K562 (cell line): Measurements from ENCODE around the gene HSPA2. TPM values are rescaled to one million over a fixed set of nuclear protein-coding genes. Genes with fewer than 3 reads are reported as not detected.

Source experiments
- ATAC-seq: fragments of 200-7000 bp; cut with Tn5 transposase; 3 replicates; pipeline ENCODE4 v1.9.1; 2020; ENCODE audit warnings: moderate library complexity
- BruUV-seq: library from RNA; stranded (reverse); fragments of 400-500 nt; replicated peaks from 2 replicates; lab custom pipeline; 2021; lab: Mats Ljungman, UMichigan
- CTCF ChIA-PET: fragments of 300-600 bp; formaldehyde crosslinking; extraction: SDS; loops from one replicate; lab custom pipeline; 2021; ENCODE audit warnings: low intra/inter-chr PET ratio; lab: Yijun Ruan, JAX
- POLR2A ChIA-PET: fragments of 300-600, 350-650 bp; sonication (Branson Sonifier 250); formaldehyde crosslinking; extraction: SDS; loops from one replicate; lab custom pipeline; 2021; ENCODE audit warnings: antibody characterized with exemption, inconsistent platforms; lab: Yijun Ruan, JAX
- DNase-seq, 4 experiments: peaks; one replicate each; pipeline versions ENCODE4 v3.0.0 to v3.0.0-alpha.2; 2011 to 2018; ENCODE audit warnings: low spot score in 3 of 4, mixed read lengths in 3 of 4; ENCODE audit errors: extremely low read depth in 1 of 4
- FAIRE-seq: peaks from 2 replicates; lab custom pipeline; 2011; peaks lifted over from hg19 to GRCh38; lab: Jason Lieb, UNC
- H2AFZ ChIP-seq: 2 replicates; pipeline ENCODE4 v1.6.0; 2011; ENCODE audit warnings: low read depth, low read length, control low read depth, inconsistent platforms
- H3K27ac ChIP-seq: fragments of 200-600 bp; 3 replicates; pipeline ENCODE4 v1.8.0; 2011; ENCODE audit warnings: low read depth, mild to moderate bottlenecking, control low read depth, inconsistent platforms, low read length, moderate library complexity, mixed read lengths; ENCODE audit errors: extremely low read depth
- H3K27me3 ChIP-seq, 2 experiments: fragments of 300-600 bp in 1 of 2; 2 replicates in 1 of 2; 3 replicates in 1 of 2; pipeline versions ENCODE4 v1.6.0 to v1.8.0; 2011; ENCODE audit warnings: inconsistent platforms in 2 of 2, low read length in 2 of 2, mild to moderate bottlenecking in 1 of 2, mixed read lengths in 1 of 2, moderate library complexity in 1 of 2; ENCODE audit not compliant: control insufficient read depth in 2 of 2, insufficient read depth in 2 of 2
- H3K36me3 ChIP-seq: fragments of 300-600 bp; 3 replicates; pipeline ENCODE4 v1.8.0; 2011; ENCODE audit warnings: mild to moderate bottlenecking, low read length, inconsistent platforms; ENCODE audit not compliant: control insufficient read depth, insufficient read depth
- H3K4me1 ChIP-seq, 2 experiments: fragments of 200-600 bp in 1 of 2; replicated peaks in 1 of 2; 2 replicates in 1 of 2; 3 replicates in 1 of 2; pipeline versions ENCODE4 v1.5.1 to v1.8.0; 2011; ENCODE audit warnings: inconsistent platforms in 2 of 2, low read length in 2 of 2, mild to moderate bottlenecking in 1 of 2, mixed read lengths in 1 of 2, moderate library complexity in 1 of 2; ENCODE audit not compliant: control insufficient read depth in 2 of 2, insufficient read depth in 2 of 2
- H3K4me2 ChIP-seq: 2 replicates; pipeline ENCODE4 v1.6.1; 2011; ENCODE audit warnings: low read length, control low read depth, inconsistent platforms, mixed read lengths; ENCODE audit not compliant: insufficient read depth
- H3K4me3 ChIP-seq: fragments of 200-600 bp; sonication (generic), shearing (Covaris generic); 2 replicates; pipeline ENCODE4 v1.5.1; 2016; ENCODE audit warnings: control low read depth, inconsistent platforms
- H3K79me2 ChIP-seq: fragments of 200-600 bp; 3 replicates; pipeline ENCODE4 v1.8.0; 2011; ENCODE audit warnings: low read length, inconsistent platforms; ENCODE audit not compliant: control insufficient read depth, insufficient read depth
- H3K9ac ChIP-seq, 2 experiments: 2 replicates each; pipeline versions ENCODE4 v1.6.0 to v1.6.1; 2011; ENCODE audit warnings: low read depth in 2 of 2, low read length in 2 of 2, control low read depth in 1 of 2, inconsistent platforms in 1 of 2, mild to moderate bottlenecking in 1 of 2, mixed read lengths in 1 of 2; ENCODE audit not compliant: insufficient read depth in 1 of 2
- H3K9me1 ChIP-seq: one replicate; pipeline ENCODE4 v1.6.0; 2011; ENCODE audit warnings: inconsistent platforms, mild to moderate bottlenecking, low read length, moderate library complexity; ENCODE audit not compliant: control insufficient read depth, insufficient read depth
- H3K9me3 ChIP-seq: replicated peaks from 2 replicates; pipeline ENCODE4 v1.5.1; 2011; ENCODE audit warnings: low read depth, low read length, inconsistent platforms; ENCODE audit not compliant: control insufficient read depth, insufficient read depth
- H4K20me1 ChIP-seq: replicated peaks from 2 replicates; pipeline ENCODE4 v1.6.1; 2011; ENCODE audit warnings: low read length, inconsistent platforms, mixed read lengths; ENCODE audit not compliant: control insufficient read depth, insufficient read depth
- CCNT2 ChIP-seq: IDR thresholded peaks from 2 replicates; pipeline ENCODE4 v1.6.1; 2011; ENCODE audit warnings: borderline replicate concordance, low read depth, mild to moderate bottlenecking, moderate library complexity, mixed read lengths, low read length; ENCODE audit not compliant: insufficient read length; ENCODE audit errors: extremely low read depth
- CSDE1 ChIP-seq, 2 experiments: fragments of 450-650 bp; IDR thresholded peaks; 2 replicates each; pipeline ENCODE4 v1.6.1; 2016; ENCODE audit warnings: mild to moderate bottlenecking in 1 of 2
- KAT2B ChIP-seq: IDR thresholded peaks from one replicate; pipeline ENCODE4 v1.6.1; 2012; ENCODE audit warnings: low read depth, mild to moderate bottlenecking, control low read depth, inconsistent platforms, low read length, moderate library complexity
- KLF1 ChIP-seq: fragments of 450-650 bp; IDR thresholded peaks from 2 replicates; pipeline ENCODE4 v1.6.1; 2016; ENCODE audit warnings: missing genetic modification characterization, missing compliant biosample characterization
- MBD2 ChIP-seq: sonication (generic); IDR thresholded peaks from 2 replicates; pipeline ENCODE4 v1.6.1; 2016; ENCODE audit warnings: low read depth, borderline replicate concordance
- SETDB1 ChIP-seq: IDR thresholded peaks from one replicate; pipeline ENCODE4 v1.6.1; 2012; ENCODE audit warnings: low read length, control low read depth, inconsistent platforms
- TAF15 ChIP-seq: fragments of 200-400 bp; formaldehyde crosslinking; IDR thresholded peaks from 2 replicates; pipeline ENCODE4 v1.6.1; 2017; ENCODE audit warnings: mild to moderate bottlenecking, low read depth, low read length, moderate library complexity
- TFAM ChIP-seq: fragments of 250-450 bp; sonication (Bioruptor Pico); conservative IDR thresholded peaks from 2 replicates; pipeline ENCODE4 v1.5.0; 2021; ENCODE audit warnings: mild to moderate bottlenecking, moderate library complexity
- WGBS: fragments of 100-300 bp; shearing (Covaris generic); methylation state at CpG from one replicate; pipeline ENCODE4 v1.1.6; 2016; ENCODE audit warnings: low coverage, mixed read lengths; ENCODE audit not compliant: insufficient coverage; ENCODE audit errors: missing lambda C conversion rate; 5-methylcytosine and 5-hydroxymethylcytosine counted together
- in situ Hi-C: fragments of 300-500 bp; cut with MboI; formaldehyde crosslinking; loops from 4 replicates; pipeline ENCODE4 v1.15.0; 2018; ENCODE audit warnings: inconsistent platforms, mixed read lengths
- intact Hi-C: fragments of 100-400 bp; cut with micrococcal nuclease; formaldehyde crosslinking; loops from 2 replicates; pipeline ENCODE4 v1.14.2; 2022
- polyA plus RNA-seq, 8 experiments: library from polyadenylated mRNA; depleted of rRNA in 4 of 8; stranded (reverse) in 5 of 8; unstranded in 3 of 8; fragments of >200 nt; fragmentation: Nextera tagmentation in 2 of 8; fragmentation: Illumina TruSeq in 1 of 8; extraction: Ambion mirVana in 2 of 8; extraction: Trizol in 1 of 8; gene quantifications; 2 replicates each; pipeline versions ENCODE4 v1.2.1 to v1.2.3, GENCODE V29; 2011 to 2014; ENCODE audit warnings: inconsistent platforms in 1 of 8, missing spikeins in 1 of 8
- total RNA-seq, 7 experiments: library from RNA; depleted of rRNA in 6 of 7; stranded (reverse); fragments of >200 nt in 6 of 7; fragmentation: Illumina TruSeq in 2 of 7; extraction: Trizol in 2 of 7; gene quantifications; 2 replicates each; pipeline versions ENCODE4 v1.2.1 to v1.2.3, GENCODE V29; 2011 to 2021; ENCODE audit warnings: low replicate concordance in 1 of 7

HSPA2 gene
- total and polyA plus RNA-seq, 9 of the 15 experiments (the other 6 are each of a cell fraction or from before 2014, with no cell fraction given), result not detected

- no peak for TF ChIP-seq TFAM (CRISPR knock-in tag)
- no peak for TF ChIP-seq CSDE1 (IDR thresholded peaks at IDR 0.05)
- TF ChIP-seq, all 486 proteins: peak for 9
Measured at GRCh38 chr14:64501411-64502171, 39.0 kb upstream of the HSPA2 start (continued).

DNA sequence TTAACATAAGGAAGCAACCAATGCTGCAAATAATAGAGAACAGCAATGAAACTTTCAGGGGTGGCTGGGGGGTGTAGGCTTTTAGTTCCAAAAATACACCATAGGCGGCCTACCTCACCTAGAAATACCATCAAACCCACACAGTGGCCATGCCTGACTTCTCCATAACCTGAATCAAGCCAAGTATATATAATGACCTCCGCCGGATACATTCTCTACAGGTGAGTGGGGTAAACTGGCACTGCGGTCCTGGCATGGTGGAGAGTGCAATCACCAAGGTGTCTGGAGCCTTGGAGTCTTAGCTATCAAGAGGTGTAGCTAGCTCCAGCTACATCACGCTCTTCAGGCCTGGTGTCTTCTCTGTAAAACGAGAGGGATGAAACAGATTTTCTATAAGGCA, 38.1 kb upstream of the HSPA2 start:
- no TSS peak for BruUV-seq
- peaks cover 25 to 29% of the 10 kb centered on the region in 2 experiments for H3K4me1 ChIP-seq
- CTCF ChIA-PET, result no interaction called here
- peak overlapping the region; percentile 91; the same call in 1 of the 3 replicates for H3K27ac ChIP-seq
- peak overlapping the region; percentile 64 for H3K4me3 ChIP-seq
- 0 out of 2 replicates have a peak overlapping the region, but pooled peaks have one; percentile 90 for H2AFZ ChIP-seq
- H3K79me2 ChIP-seq, result peaks cover 36% of the 10 kb centered on the region
- peak overlapping the region; percentile 78 for H3K4me2 ChIP-seq
- WGBS, result 56% methylated on average over 5 of the region's 6 CpGs
- TF ChIP-seq MBD2 (no peak), KLF1 (tag) (no peak), CCNT2 (no peak), KAT2B (no peak), TAF15 (no peak), SETDB1 (no peak)
- TF ChIP-seq, all 486 proteins: peak for 0
- in situ Hi-C loops, result no loop called here
- Histone ChIP-seq H4K20me1 (no peaks in the 10 kb centered on the region), H3K36me3 (no peaks in the 10 kb centered on the region; the same call in 2 of the 3 replicates), H3K27me3 (no peaks in the 10 kb centered on the region), H3K9me3 (no peaks in the 10 kb centered on the region), H3K9me1 (no peaks in the 10 kb centered on the region), H3K9ac (peak overlapping the region; percentile 85 to 89; a peak in 3 of 4 replicates)
- FAIRE-seq (no peak), ATAC-seq (no peak), DNase-seq (no peak)
- POLR2A ChIA-PET, result interaction anchor here (1.0 kb wide), 1 partner anchor 134 kb away, joined by 4 read pairs; no protein-coding TSS in a partner anchor
- intact Hi-C loops, result no loop called here
